Spleen (tissue), 13 donors: Measurements from ENCODE around the gene UBQLN4. TPM values are rescaled to one million over a fixed set of nuclear protein-coding genes. Genes with fewer than 3 reads are reported as not detected.

Source experiments
- DNase-seq: peaks from one replicate; pipeline ENCODE4 v3.0.0-alpha.2; 2020
- H3K27ac ChIP-seq, 8 donors: fragments of 200-600 bp; sonication (generic) in 7 of 8; 1 replicate in 4 of 8; 2 replicates in 4 of 8; pipeline versions ENCODE4 v1.5.0 to v1.8.0; 2016 to 2021; ENCODE audit warnings: inconsistent platforms in 4 of 8, mild to moderate bottlenecking in 4 of 8, moderate library complexity in 1 of 8
- H3K27me3 ChIP-seq, 7 donors: fragments of 200-600 bp; sonication (generic) in 6 of 7; replicated peaks in 1 of 7; 1 replicate in 4 of 7; 2 replicates in 3 of 7; pipeline versions ENCODE4 v1.5.0 to v1.8.0; 2016 to 2021; ENCODE audit warnings: inconsistent platforms in 3 of 7, mild to moderate bottlenecking in 1 of 7
- H3K36me3 ChIP-seq, 6 donors: fragments of 200-600 bp; sonication (generic) in 5 of 6; 1 replicate in 4 of 6; 2 replicates in 2 of 6; pipeline versions ENCODE4 v1.5.0 to v1.8.0; 2016 to 2021; ENCODE audit warnings: inconsistent platforms in 2 of 6
- H3K4me1 ChIP-seq, 6 donors: fragments of 200-600 bp; sonication (generic) in 5 of 6; 1 replicate in 3 of 6; 2 replicates in 3 of 6; pipeline versions ENCODE4 v1.5.0 to v1.8.0; 2016 to 2021; ENCODE audit warnings: inconsistent platforms in 3 of 6
- H3K4me3 ChIP-seq, 8 donors: fragments of 200-600 bp; sonication (generic) in 7 of 8; 1 replicate in 4 of 8; 2 replicates in 4 of 8; pipeline versions ENCODE4 v1.5.0 to v1.8.0; 2016 to 2021; ENCODE audit warnings: inconsistent platforms in 4 of 8, mild to moderate bottlenecking in 4 of 8, moderate library complexity in 2 of 8
- H3K9me3 ChIP-seq, 8 donors: fragments of 200-600 bp; sonication (generic) in 7 of 8; 1 replicate in 4 of 8; 2 replicates in 4 of 8; pipeline versions ENCODE4 v1.5.0 to v1.8.0; 2016 to 2021; ENCODE audit warnings: inconsistent platforms in 4 of 8
- POLR2A ChIP-seq, 3 donors: fragments of 450-650 bp; IDR thresholded peaks; one replicate each; pipeline ENCODE4 v1.5.1; 2017; ENCODE audit warnings: antibody characterized with exemption in 3 of 3, mild to moderate bottlenecking in 1 of 3
- POLR2AphosphoS5 ChIP-seq, 3 donors: sonication (generic); formaldehyde crosslinking; IDR thresholded peaks; one replicate each; pipeline ENCODE4 v1.5.1; 2017; ENCODE audit warnings: antibody characterized with exemption in 3 of 3
- whole genome bisulfite sequencing, 5 donors: extraction: QIAGEN DNeasy Blood & Tissue Kit in 3 of 5; methylation state at CpG; one replicate each; pipeline versions ENCODE4 v1.1.5 to v1.1.7; 2013 to 2018; 5-methylcytosine and 5-hydroxymethylcytosine counted together
- intact Hi-C: fragments of 100-400 bp; cut with DNase I; formaldehyde crosslinking; loops from one replicate; pipeline ENCODE4 v1.15.0; 2023; ENCODE audit warnings: low total_unique reads
- long read RNA-seq, 2 donors: transcript quantifications; one replicate each; lab custom pipeline, GENCODE V29; 2026
- polyA plus RNA-seq, 3 donors: library from polyadenylated mRNA; stranded (reverse); fragments of 200-250 nt; gene quantifications; one replicate each; pipeline ENCODE4 v1.2.1, GENCODE V29; 2013
- total RNA-seq, 7 donors: library from RNA; depleted of rRNA in 3 of 7; stranded (reverse); fragments of >200 nt in 3 of 7; fragmentation: NEBNext Ultra II Directional in 4 of 7; extraction: Animal tissue kit (Norgen Biotek cat#: 25700) in 4 of 7; gene quantifications; one replicate each; pipeline versions ENCODE4 v1.1.0 to v1.2.1, GENCODE V29; 2016 to 2021
- TF ChIP-seq, protein P1 (sequence below), 11 experiments: fragments of 200-600 bp in 7 of 11; fragments of 450-650 bp in 4 of 11; sonication (generic) in 4 of 11; IDR thresholded peaks in 8 of 11; conservative IDR thresholded peaks in 3 of 11; 1 replicate in 7 of 11; 2 replicates in 4 of 11; pipeline versions ENCODE4 v1.4.0 to v1.8.0; 2016 to 2021; ENCODE audit warnings: antibody characterized with exemption in 11 of 11, inconsistent platforms in 4 of 11, mild to moderate bottlenecking in 1 of 11
- donor health status: healthy with polysubstance abuse.
- donor health status: DM: no; HTN: no; CAD: no; lungs with moderate emphysema.
- donor health status: DM: no; HTN: no; CAD: no.
- donor health status: Bipolar disorder and iron deficiency.
- donor health status: healthy.
- donor health status: DM: no; HTN: no; CAD: no.
- donor health status: DM: yes; HTN: yes; CAD: no.

UBQLN4 gene
- total RNA-seq (10 to 100 TPM; 15.7 to 26.4 (median 21.2) TPM), polyA plus RNA-seq (10 to 100 TPM; 11.2 to 18.0 (median 12.2) TPM)
- long read RNA-seq, donor 1, partial matches to known transcripts, result 0 of 1 reads
- long read RNA-seq, donor 1, other reads (novel, unspliced or antisense), result 0 of 1 reads
- long read RNA-seq, donor 2, partial matches to known transcripts, result 8 of 9 reads
- long read RNA-seq, donor 2, other reads (novel, unspliced or antisense), result 0 of 9 reads

DNA sequence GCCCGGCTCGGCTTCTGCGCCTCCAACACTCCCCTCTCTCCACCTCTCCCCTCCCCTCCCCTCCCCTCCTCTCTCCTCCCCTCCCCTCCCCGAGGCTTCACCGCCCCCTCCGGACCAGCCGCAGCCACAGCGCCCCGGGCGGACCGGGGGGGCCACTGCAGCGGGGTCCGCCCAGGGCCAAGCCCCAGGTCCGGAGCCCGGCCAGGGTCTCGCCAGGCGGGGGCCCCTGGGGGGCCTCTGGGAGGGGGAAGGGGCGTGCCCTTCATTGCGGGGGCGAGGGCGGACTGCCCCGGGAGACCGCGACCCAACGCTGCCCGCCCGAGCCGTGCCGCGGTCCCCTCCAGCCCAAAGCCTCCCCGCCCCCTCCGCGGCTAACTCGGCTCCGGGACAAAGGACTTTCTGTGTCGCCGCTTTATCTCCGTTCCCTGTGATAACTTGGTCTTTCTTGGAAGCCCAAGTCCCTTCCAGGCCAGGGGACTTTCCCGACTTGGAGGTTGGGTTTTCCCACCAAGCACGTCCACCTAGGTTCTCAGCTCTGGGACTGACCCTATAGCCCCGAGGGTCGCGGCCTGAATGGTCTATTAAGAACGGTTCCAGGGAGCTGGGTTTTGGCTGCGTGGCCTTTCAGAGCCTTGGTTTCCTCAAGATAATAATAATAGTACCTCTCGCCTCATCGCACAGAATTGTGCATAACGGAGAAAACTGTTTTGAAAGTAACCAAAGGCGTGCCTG is at the start of gene UBQLN4:
UBQLN4 (minus strand) TSS at position 31 of the 732 bp plus-strand sequence. CDS start 97 bp downstream, outside the sequence.
- Histone ChIP-seq H3K4me3 (peak within 1 kb of the TSS; percentile 82 to 100 (median 94)), H3K9me3 (no peaks in the 10 kb centered on the region)

DNA sequence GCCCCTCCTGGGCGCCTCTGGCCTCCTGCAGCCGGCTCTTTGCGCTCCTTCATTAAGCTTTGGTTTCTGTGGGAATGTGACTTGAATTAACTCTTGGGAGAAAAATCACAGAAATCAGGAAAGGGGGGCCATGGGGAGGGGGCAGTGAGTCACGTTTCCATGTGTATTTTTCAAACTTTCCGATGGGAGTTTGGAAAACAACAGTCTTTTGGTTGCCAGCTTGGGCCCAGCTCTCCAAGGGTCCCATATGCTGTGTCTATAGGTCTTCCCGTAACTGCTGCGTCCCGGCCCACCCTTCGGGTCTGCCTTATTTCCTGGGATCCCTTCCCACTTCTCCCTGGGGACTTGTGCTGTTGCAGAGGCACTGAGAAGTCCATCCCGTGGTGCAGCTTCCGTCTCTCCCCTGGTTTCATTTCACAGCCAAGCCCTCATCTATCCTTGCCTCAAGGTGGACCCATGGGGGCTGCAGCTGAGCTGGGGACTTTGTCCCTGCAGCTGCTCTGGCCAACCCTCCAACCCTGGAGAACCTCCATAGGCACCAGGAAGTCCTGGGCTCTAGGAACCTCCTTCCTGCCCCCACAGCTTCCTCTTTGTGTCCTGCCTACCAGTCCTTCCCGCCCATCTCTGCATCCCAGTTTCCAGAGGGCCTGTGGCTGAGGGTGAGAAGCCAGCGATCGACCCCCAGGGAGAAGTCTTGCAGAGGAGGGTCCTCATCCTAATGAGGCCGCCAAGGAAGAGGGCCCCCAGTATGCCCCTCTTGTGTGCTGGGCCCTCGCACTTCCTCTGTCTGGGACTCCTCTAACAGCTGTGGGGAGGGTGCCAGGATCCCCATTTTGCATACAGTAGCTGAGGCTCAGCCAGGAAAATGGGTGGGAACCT is 49.3 kb upstream of the UBQLN4 start:
- Histone ChIP-seq H3K4me3 (no peak overlapping the region), H3K36me3 (no peaks in the 10 kb centered on the region), H3K9me3 (no peaks in the 10 kb centered on the region), H3K27ac (peak overlapping the region in 5 of 8 donors; percentile 23 to 85 (median 85)), H3K4me1 (peaks cover 23 to 72% (median 55%) of the 10 kb centered on the region in 6 donors), H3K27me3 (peaks cover 0 to 19% (median 0%) of the 10 kb centered on the region in 7 donors)
- TF ChIP-seq, protein P1, sequence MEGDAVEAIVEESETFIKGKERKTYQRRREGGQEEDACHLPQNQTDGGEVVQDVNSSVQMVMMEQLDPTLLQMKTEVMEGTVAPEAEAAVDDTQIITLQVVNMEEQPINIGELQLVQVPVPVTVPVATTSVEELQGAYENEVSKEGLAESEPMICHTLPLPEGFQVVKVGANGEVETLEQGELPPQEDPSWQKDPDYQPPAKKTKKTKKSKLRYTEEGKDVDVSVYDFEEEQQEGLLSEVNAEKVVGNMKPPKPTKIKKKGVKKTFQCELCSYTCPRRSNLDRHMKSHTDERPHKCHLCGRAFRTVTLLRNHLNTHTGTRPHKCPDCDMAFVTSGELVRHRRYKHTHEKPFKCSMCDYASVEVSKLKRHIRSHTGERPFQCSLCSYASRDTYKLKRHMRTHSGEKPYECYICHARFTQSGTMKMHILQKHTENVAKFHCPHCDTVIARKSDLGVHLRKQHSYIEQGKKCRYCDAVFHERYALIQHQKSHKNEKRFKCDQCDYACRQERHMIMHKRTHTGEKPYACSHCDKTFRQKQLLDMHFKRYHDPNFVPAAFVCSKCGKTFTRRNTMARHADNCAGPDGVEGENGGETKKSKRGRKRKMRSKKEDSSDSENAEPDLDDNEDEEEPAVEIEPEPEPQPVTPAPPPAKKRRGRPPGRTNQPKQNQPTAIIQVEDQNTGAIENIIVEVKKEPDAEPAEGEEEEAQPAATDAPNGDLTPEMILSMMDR (IDR thresholded peaks at IDR 0.05 in 8 of 11, conservative IDR thresholded peaks at IDR 0.05 in 3 of 11), result no peak
- no peak for TF ChIP-seq POLR2A (IDR thresholded peaks at IDR 0.05)
- WGBS, 5 donors, result 74 to 82% (median 81%) methylated on average over 15 to 16 of the region's 16 CpGs
- no peak for DNase-seq
- intact Hi-C loops, result no loop called here

More for the DNA sequence above, at the start of gene UBQLN4:
- intact Hi-C loops, result no loop called here
- Histone ChIP-seq H3K4me1 (peaks cover 14 to 60% (median 30%) of the 10 kb centered on the region in 6 donors), H3K27me3 (no peaks in the 10 kb centered on the region), H3K27ac (peak within 1 kb of the TSS; percentile 87 to 96 (median 93)), H3K36me3 (peaks cover 0 to 54% (median 15%) of the 10 kb centered on the region in 6 donors)
- TF ChIP-seq POLR2AphosphoS5 (IDR thresholded peaks at IDR 0.05), result peak; percentile 56 to 77 (median 67)
- no peak for TF ChIP-seq POLR2A (IDR thresholded peaks at IDR 0.05)
- TF ChIP-seq, protein P1 (IDR thresholded peaks at IDR 0.05 in 8 of 11, conservative IDR thresholded peaks at IDR 0.05 in 3 of 11), result peak in 10 of 11 experiments; percentile 21 to 83 (median 66)
- DNase-seq, result peak; percentile 96
- 0 to 1% (median 1%) methylated on average over 18 to 42 of the region's 49 CpGs for WGBS, 5 donors

DNA sequence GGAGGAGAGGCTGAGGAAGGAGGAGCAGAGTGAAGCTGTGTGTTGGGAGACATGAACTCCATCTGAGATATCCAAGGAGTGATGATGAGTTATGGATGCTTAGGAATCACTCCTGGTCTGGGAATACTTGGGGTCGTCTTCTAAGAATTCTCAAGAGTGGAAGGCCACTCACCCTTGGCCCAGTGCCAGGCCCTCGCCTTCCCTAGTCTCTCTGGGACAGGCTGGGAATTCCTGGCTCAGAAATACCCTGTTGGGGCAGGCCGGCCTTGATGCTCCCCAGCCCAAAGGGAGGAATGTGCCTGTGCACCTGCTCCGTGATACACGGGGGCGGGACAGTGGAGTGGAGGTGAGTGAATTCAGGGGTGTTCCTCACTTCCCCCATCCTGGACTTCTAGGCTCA is 48.3 kb upstream of the UBQLN4 start:
- Histone ChIP-seq H3K27ac (no peak overlapping the region), H3K9me3 (no peaks in the 10 kb centered on the region), H3K36me3 (no peaks in the 10 kb centered on the region), H3K4me1 (peaks cover 30 to 78% (median 62%) of the 10 kb centered on the region in 6 donors), H3K4me3 (no peak overlapping the region), H3K27me3 (peaks cover 0 to 19% (median 0%) of the 10 kb centered on the region in 7 donors)
- 60 to 89% (median 77%) methylated on average over 3 to 6 of the region's 6 CpGs for WGBS, 5 donors
- no peak for DNase-seq
- intact Hi-C loops, result no loop called here
- TF ChIP-seq, protein P1 (IDR thresholded peaks at IDR 0.05 in 8 of 11, conservative IDR thresholded peaks at IDR 0.05 in 3 of 11), result no peak
- TF ChIP-seq POLR2A (IDR thresholded peaks at IDR 0.05), result no peak
- TF ChIP-seq POLR2AphosphoS5 (IDR thresholded peaks at IDR 0.05), result no peak
